Raji (cell line): ENCODE results near the gene TEX261.

ENCODE experiments used
- POLR2A ChIP-seq: IDR thresholded peaks from 2 replicates; pipeline ENCODE4 v1.6.1; 2011; ENCODE audit warnings: low read depth, low read length, control low read depth; ENCODE audit not compliant: insufficient read depth

The TEX261 gene

GRCh38 chr2:70965506-70965905 lies 29.2 kb downstream of the TEX261 start:
- TF ChIP-seq POLR2A, result no peak

GRCh38 chr2:70964596-70965386 lies 29.9 kb downstream of the TEX261 start:
- TF ChIP-seq POLR2A, result no peak

GRCh38 chr2:70964133-70964532 lies 30.5 kb downstream of the TEX261 start:
- no peak for TF ChIP-seq POLR2A

GRCh38 chr2:70962885-70963878 lies 31.5 kb downstream of the TEX261 start:
- TF ChIP-seq POLR2A, result no peak

- TF ChIP-seq POLR2A, result no peak
These were observed 32.3 kb downstream of the TEX261 start for GRCh38 chr2:70962211-70962884.

GRCh38 chr2:70961648-70961994 lies 33.1 kb downstream of the TEX261 start:
- TF ChIP-seq POLR2A, result no peak

GRCh38 chr2:70960833-70961647 lies 33.6 kb downstream of the TEX261 start:
- TF ChIP-seq POLR2A, result no peak

GRCh38 chr2:70959851-70960832 lies 34.5 kb downstream of the TEX261 start:
- no peak for TF ChIP-seq POLR2A

- TF ChIP-seq POLR2A, result no peak
These were observed 35.4 kb downstream of the TEX261 start for GRCh38 chr2:70959271-70959761.

GRCh38 chr2:70958759-70959158 lies 35.9 kb downstream of the TEX261 start:
- TF ChIP-seq POLR2A, result no peak

GRCh38 chr2:70957798-70958197 lies 36.9 kb downstream of the TEX261 start:
- no peak for TF ChIP-seq POLR2A

GRCh38 chr2:70956141-70956540 lies 38.5 kb downstream of the TEX261 start:
- no peak for TF ChIP-seq POLR2A

- no peak for TF ChIP-seq POLR2A
These were observed 39.8 kb downstream of the TEX261 start for GRCh38 chr2:70954886-70955285.
